ENCODE results near the gene AP3S2.

AP3S2 gene

DNA sequence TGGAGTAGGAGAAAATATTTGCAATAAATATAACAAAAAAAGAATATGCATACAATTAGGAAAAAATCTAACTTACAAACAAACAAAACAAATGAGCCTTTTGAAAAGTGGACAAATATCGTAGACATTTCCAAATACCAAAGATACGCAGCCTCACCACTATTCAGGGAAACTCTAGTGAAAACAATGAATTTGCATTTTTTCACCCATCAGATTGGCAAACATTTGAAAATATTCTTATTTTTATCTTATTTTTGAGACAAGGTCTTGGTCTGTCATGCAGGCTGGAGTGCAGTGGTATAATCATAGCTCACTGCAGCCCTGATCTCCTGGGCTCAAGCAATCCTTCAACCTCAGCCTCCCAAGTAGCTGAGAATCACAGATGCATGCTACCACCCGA is 15.5 kb downstream of the AP3S2 start:
- Histone ChIP-seq H3K23ac (ENCODE audit: low read length) (no peak overlapping the region), H2BK120ac (ENCODE audit: insufficient read depth, low read length, poor library complexity) (no peak overlapping the region), H3K36me3 (ENCODE audit: control insufficient read depth in 1 of 2, insufficient read depth in 2 of 2, low read length in 2 of 2) (peaks cover 14 to 16% of the 10 kb centered on the region in 2 experiments), H3K79me1 (ENCODE audit: low read length) (no peaks in the 10 kb centered on the region), H4K8ac (ENCODE audit: low read depth, low read length) (no peak overlapping the region), H3K4ac (ENCODE audit: low read depth, low read length) (no peak overlapping the region), H3K27me3 (ENCODE audit: insufficient read depth, low read length) (no peaks in the 10 kb centered on the region), H3K27ac (ENCODE audit: low read depth, low read length) (no peak overlapping the region), H4K91ac (ENCODE audit: low read depth, low read length) (no peak overlapping the region), H2AFZ (ENCODE audit: insufficient read depth, low read length, poor library complexity) (no peak overlapping the region), H3K79me2 (ENCODE audit: control insufficient read depth, insufficient read depth, low read length, poor library complexity) (no peaks in the 10 kb centered on the region), H3K14ac (ENCODE audit: low read length) (no peak overlapping the region), H3K4me2 (ENCODE audit: low read length) (no peak overlapping the region), H2BK12ac (ENCODE audit: low read length) (no peak overlapping the region), H3K4me1 (ENCODE audit: control insufficient read depth in 1 of 2, insufficient read depth in 2 of 2, low read length in 2 of 2) (no peaks in the 10 kb centered on the region), H2AK5ac (ENCODE audit: low read length) (no peak overlapping the region), H3K18ac (ENCODE audit: low read length) (no peak overlapping the region), H3K9ac (ENCODE audit: low read length) (no peak overlapping the region), H3K4me3 (ENCODE audit: low read depth, low read length) (no peak overlapping the region), H4K12ac (ENCODE audit: low read depth, low read length) (no peak overlapping the region), H3K9me3 (ENCODE audit: insufficient read depth, low read depth, low read length) (no peaks in the 10 kb centered on the region), H2BK5ac (ENCODE audit: low read depth, low read length, poor library complexity) (no peak overlapping the region)
- no peak for DNase-seq
- WGBS (ENCODE audit: extremely low coverage, insufficient coverage, insufficient read length), result no CpG with 5 or more reads among the region's 3 CpGs

- no peaks in the 10 kb centered on the region for H3K4me1 ChIP-seq (ENCODE audit: control insufficient read depth in 1 of 2, insufficient read depth in 2 of 2, low read length in 2 of 2)
- H3K79me2 ChIP-seq (ENCODE audit: control insufficient read depth, insufficient read depth, low read length, poor library complexity), result no peaks in the 10 kb centered on the region
- no peak overlapping the region for H4K91ac ChIP-seq (ENCODE audit: low read depth, low read length)
- H3K27me3 ChIP-seq (ENCODE audit: insufficient read depth, low read length), result no peaks in the 10 kb centered on the region
- H3K4me2 ChIP-seq (ENCODE audit: low read length), result no peak overlapping the region
- H3K9me3 ChIP-seq (ENCODE audit: insufficient read depth, low read depth, low read length), result no peaks in the 10 kb centered on the region
- H2BK5ac ChIP-seq (ENCODE audit: low read depth, low read length, poor library complexity), result no peak overlapping the region
- no peak overlapping the region for H2AFZ ChIP-seq (ENCODE audit: insufficient read depth, low read length, poor library complexity)
- peaks cover 12 to 13% of the 10 kb centered on the region in 2 experiments for H3K36me3 ChIP-seq (ENCODE audit: control insufficient read depth in 1 of 2, insufficient read depth in 2 of 2, low read length in 2 of 2)
- H3K9ac ChIP-seq (ENCODE audit: low read length), result no peak overlapping the region
- DNase-seq, result no peak
- H3K4me3 ChIP-seq (ENCODE audit: low read depth, low read length), result no peak overlapping the region
- no peak overlapping the region for H2BK120ac ChIP-seq (ENCODE audit: insufficient read depth, low read length, poor library complexity)
- no peak overlapping the region for H4K8ac ChIP-seq (ENCODE audit: low read depth, low read length)
- H3K4ac ChIP-seq (ENCODE audit: low read depth, low read length), result no peak overlapping the region
- no peaks in the 10 kb centered on the region for H3K79me1 ChIP-seq (ENCODE audit: low read length)
- no peak overlapping the region for H3K23ac ChIP-seq (ENCODE audit: low read length)
- H3K14ac ChIP-seq (ENCODE audit: low read length), result no peak overlapping the region
- no peak overlapping the region for H2AK5ac ChIP-seq (ENCODE audit: low read length)
- no CpG with 5 or more reads among the region's 2 CpGs for WGBS (ENCODE audit: extremely low coverage, insufficient coverage, insufficient read length)
- H2BK12ac ChIP-seq (ENCODE audit: low read length), result no peak overlapping the region
- H3K18ac ChIP-seq (ENCODE audit: low read length), result no peak overlapping the region
- no peak overlapping the region for H3K27ac ChIP-seq (ENCODE audit: low read depth, low read length)
- H4K12ac ChIP-seq (ENCODE audit: low read depth, low read length), result no peak overlapping the region
Observed at GRCh38 chr15:89877083-89877425, 16.7 kb downstream of the AP3S2 start.

- H3K79me2 ChIP-seq (ENCODE audit: control insufficient read depth, insufficient read depth, low read length, poor library complexity), result no peaks in the 10 kb centered on the region
- no peak overlapping the region for H2AK5ac ChIP-seq (ENCODE audit: low read length)
- no peak for DNase-seq
- no peak overlapping the region for H2BK120ac ChIP-seq (ENCODE audit: insufficient read depth, low read length, poor library complexity)
- no peak overlapping the region for H3K23ac ChIP-seq (ENCODE audit: low read length)
- no peaks in the 10 kb centered on the region for H3K9me3 ChIP-seq (ENCODE audit: insufficient read depth, low read depth, low read length)
- no peak overlapping the region for H4K8ac ChIP-seq (ENCODE audit: low read depth, low read length)
- no peak overlapping the region for H3K4me2 ChIP-seq (ENCODE audit: low read length)
- H3K9ac ChIP-seq (ENCODE audit: low read length), result peak overlapping the region; percentile 7
- no peak overlapping the region for H3K18ac ChIP-seq (ENCODE audit: low read length)
- no peak overlapping the region for H3K14ac ChIP-seq (ENCODE audit: low read length)
- no CpG with 5 or more reads among the region's 4 CpGs for WGBS (ENCODE audit: extremely low coverage, insufficient coverage, insufficient read length)
- no peaks in the 10 kb centered on the region for H3K79me1 ChIP-seq (ENCODE audit: low read length)
- H3K36me3 ChIP-seq (ENCODE audit: control insufficient read depth in 1 of 2, insufficient read depth in 2 of 2, low read length in 2 of 2), result peaks cover 12 to 16% of the 10 kb centered on the region in 2 experiments
- no peak overlapping the region for H4K12ac ChIP-seq (ENCODE audit: low read depth, low read length)
- no peak overlapping the region for H3K4ac ChIP-seq (ENCODE audit: low read depth, low read length)
- no peak overlapping the region for H3K27ac ChIP-seq (ENCODE audit: low read depth, low read length)
- H3K27me3 ChIP-seq (ENCODE audit: insufficient read depth, low read length), result no peaks in the 10 kb centered on the region
- no peaks in the 10 kb centered on the region for H3K4me1 ChIP-seq (ENCODE audit: control insufficient read depth in 1 of 2, insufficient read depth in 2 of 2, low read length in 2 of 2)
- no peak overlapping the region for H2BK12ac ChIP-seq (ENCODE audit: low read length)
- H4K91ac ChIP-seq (ENCODE audit: low read depth, low read length), result no peak overlapping the region
- H2AFZ ChIP-seq (ENCODE audit: insufficient read depth, low read length, poor library complexity), result no peak overlapping the region
- H3K4me3 ChIP-seq (ENCODE audit: low read depth, low read length), result no peak overlapping the region
- no peak overlapping the region for H2BK5ac ChIP-seq (ENCODE audit: low read depth, low read length, poor library complexity)
Observed at GRCh38 chr15:89876396-89877082, 17.3 kb downstream of the AP3S2 start.

- Histone ChIP-seq H4K8ac (ENCODE audit: low read depth, low read length) (no peak overlapping the region), H3K79me2 (ENCODE audit: control insufficient read depth, insufficient read depth, low read length, poor library complexity) (no peaks in the 10 kb centered on the region), H3K18ac (ENCODE audit: low read length) (no peak overlapping the region), H3K14ac (ENCODE audit: low read length) (no peak overlapping the region), H3K4ac (ENCODE audit: low read depth, low read length) (no peak overlapping the region), H3K27ac (ENCODE audit: low read depth, low read length) (no peak overlapping the region), H2AK5ac (ENCODE audit: low read length) (no peak overlapping the region), H2BK12ac (ENCODE audit: low read length) (no peak overlapping the region), H3K4me2 (ENCODE audit: low read length) (no peak overlapping the region), H3K27me3 (ENCODE audit: insufficient read depth, low read length) (no peaks in the 10 kb centered on the region), H2BK5ac (ENCODE audit: low read depth, low read length, poor library complexity) (no peak overlapping the region), H3K36me3 (ENCODE audit: control insufficient read depth in 1 of 2, insufficient read depth in 2 of 2, low read length in 2 of 2) (peaks cover 12 to 16% of the 10 kb centered on the region in 2 experiments), H3K9me3 (ENCODE audit: insufficient read depth, low read depth, low read length) (no peaks in the 10 kb centered on the region), H3K79me1 (ENCODE audit: low read length) (no peaks in the 10 kb centered on the region), H3K4me1 (ENCODE audit: control insufficient read depth in 1 of 2, insufficient read depth in 2 of 2, low read length in 2 of 2) (no peaks in the 10 kb centered on the region), H2AFZ (ENCODE audit: insufficient read depth, low read length, poor library complexity) (no peak overlapping the region), H4K91ac (ENCODE audit: low read depth, low read length) (no peak overlapping the region), H3K4me3 (ENCODE audit: low read depth, low read length) (no peak overlapping the region), H3K9ac (ENCODE audit: low read length) (no peak overlapping the region), H2BK120ac (ENCODE audit: insufficient read depth, low read length, poor library complexity) (no peak overlapping the region), H4K12ac (ENCODE audit: low read depth, low read length) (no peak overlapping the region), H3K23ac (ENCODE audit: low read length) (no peak overlapping the region)
- DNase-seq, result no peak
- no CpG with 5 or more reads among the region's 6 CpGs for WGBS (ENCODE audit: extremely low coverage, insufficient coverage, insufficient read length)
Observed at GRCh38 chr15:89875741-89876140, 18.1 kb downstream of the AP3S2 start.
